Vagina (tissue), 2 donors: ENCODE measurements around the gene TNRC6C. TPM values are rescaled to one million over a fixed set of nuclear protein-coding genes. Genes with fewer than 3 reads are reported as not detected.

Source experiments
- DNase-seq, 2 donors: peaks; one replicate each; pipeline ENCODE4 v3.0.0-alpha.2; 2017; ENCODE audit errors: extremely low spot score in 2 of 2
- H3K27ac ChIP-seq: fragments of 200-600 bp; sonication (generic); one replicate; pipeline ENCODE4 v1.5.1; 2019
- H3K27me3 ChIP-seq: fragments of 200-600 bp; sonication (generic); one replicate; pipeline ENCODE4 v1.5.1; 2019
- H3K36me3 ChIP-seq, 2 donors: fragments of 200-600 bp; sonication (generic); one replicate each; pipeline ENCODE4 v1.5.1; 2017 to 2019
- H3K4me1 ChIP-seq: fragments of 200-600 bp; sonication (generic); one replicate; pipeline ENCODE4 v1.5.1; 2019
- H3K4me3 ChIP-seq, 2 donors: fragments of 200-600 bp; sonication (generic); 1 replicate in 1 of 2; 2 replicates in 1 of 2; pipeline ENCODE4 v1.5.1; 2016 to 2019
- H3K9me3 ChIP-seq: fragments of 200-600 bp; sonication (generic); one replicate; pipeline ENCODE4 v1.5.1; 2019
- POLR2A ChIP-seq, 2 donors: fragments of 450-650 bp; IDR thresholded peaks; one replicate each; pipeline ENCODE4 v1.6.1; 2017; ENCODE audit warnings: antibody characterized with exemption in 2 of 2, mild to moderate bottlenecking in 2 of 2, moderate library complexity in 2 of 2
- POLR2AphosphoS5 ChIP-seq, 2 donors: sonication (generic); formaldehyde crosslinking; IDR thresholded peaks; one replicate each; pipeline ENCODE4 v1.9.0; 2017; ENCODE audit warnings: antibody characterized with exemption in 2 of 2, mild to moderate bottlenecking in 2 of 2, low read depth in 1 of 2; ENCODE audit not compliant: insufficient read depth in 1 of 2
- intact Hi-C: fragments of 100-400 bp; cut with DNase I; formaldehyde crosslinking; loops from one replicate; pipeline ENCODE4 v1.15.1; 2023
- total RNA-seq: library from RNA; depleted of rRNA; stranded (reverse); fragments of >200 nt; gene quantifications from one replicate; pipeline ENCODE4 v1.2.3, GENCODE V29; 2016
- TF ChIP-seq, protein P1 (sequence below), 3 experiments: fragments of 450-650 bp in 2 of 3; fragments of 200-600 bp in 1 of 3; sonication (generic) in 1 of 3; IDR thresholded peaks; one replicate each; pipeline ENCODE4 v1.5.1; 2017 to 2019; ENCODE audit warnings: antibody characterized with exemption in 3 of 3, mild to moderate bottlenecking in 2 of 3, moderate library complexity in 2 of 3

The TNRC6C gene
- total RNA-seq, 1 donor from 2014 or later, result 14.7 TPM

DNA sequence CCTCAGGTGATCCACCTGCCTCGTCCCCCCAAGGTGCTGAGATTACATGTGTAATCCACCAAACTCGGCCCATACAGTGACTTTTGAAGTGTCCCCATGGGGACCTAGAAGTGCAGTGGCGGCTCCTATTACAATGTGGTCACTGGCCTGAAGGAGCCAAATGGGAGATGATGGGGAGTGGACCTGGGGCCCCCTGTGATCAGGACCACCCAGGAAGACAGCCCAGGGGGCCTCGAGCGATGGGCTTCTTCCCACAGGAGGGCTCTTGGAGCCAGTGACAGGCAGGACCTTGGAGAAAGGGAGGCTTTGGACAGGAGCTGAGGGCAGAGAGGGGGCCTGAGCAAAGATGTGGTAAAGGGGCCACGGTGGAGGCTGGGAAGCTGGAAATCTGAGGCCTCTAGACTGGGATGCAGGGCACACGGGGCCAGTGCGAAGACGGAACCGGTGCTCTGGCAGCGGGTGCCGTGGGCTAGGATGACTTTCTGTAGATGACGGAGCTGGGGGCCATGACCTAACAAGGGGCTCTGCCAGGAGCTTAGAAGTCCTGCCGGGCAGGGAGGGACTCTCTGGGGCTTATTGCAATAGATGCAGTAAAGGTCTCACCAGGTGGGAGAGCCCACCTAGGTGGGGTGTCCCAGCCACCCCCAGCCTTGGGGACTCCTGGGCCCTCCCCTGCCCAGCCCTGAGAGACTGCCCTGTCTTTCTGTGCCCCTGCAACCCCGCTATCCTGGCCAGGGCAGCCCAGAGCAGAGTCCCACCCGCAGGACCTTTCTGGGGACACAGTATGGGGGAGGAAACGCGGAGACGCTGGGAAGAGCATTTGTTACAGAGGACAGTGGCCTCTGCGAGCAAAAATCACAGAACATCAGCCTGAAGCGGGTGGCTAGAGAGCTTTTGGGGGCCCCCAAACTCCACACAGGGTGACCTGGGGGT, 185.0 kb downstream of the TNRC6C start:
- Histone ChIP-seq H3K9me3 (no peaks in the 10 kb centered on the region), H3K27ac (peak overlapping the region; percentile 69), H3K36me3 (no peaks in the 10 kb centered on the region), H3K4me1 (peaks cover 56% of the 10 kb centered on the region), H3K4me3 (no peak overlapping the region), H3K27me3 (no peaks in the 10 kb centered on the region)
- TF ChIP-seq POLR2A (IDR thresholded peaks at IDR 0.05) (no peak), POLR2AphosphoS5 (IDR thresholded peaks at IDR 0.05; ENCODE audit: insufficient read depth in 1 of 2, low read depth in 1 of 2) (no peak)
- TF ChIP-seq, protein P1, sequence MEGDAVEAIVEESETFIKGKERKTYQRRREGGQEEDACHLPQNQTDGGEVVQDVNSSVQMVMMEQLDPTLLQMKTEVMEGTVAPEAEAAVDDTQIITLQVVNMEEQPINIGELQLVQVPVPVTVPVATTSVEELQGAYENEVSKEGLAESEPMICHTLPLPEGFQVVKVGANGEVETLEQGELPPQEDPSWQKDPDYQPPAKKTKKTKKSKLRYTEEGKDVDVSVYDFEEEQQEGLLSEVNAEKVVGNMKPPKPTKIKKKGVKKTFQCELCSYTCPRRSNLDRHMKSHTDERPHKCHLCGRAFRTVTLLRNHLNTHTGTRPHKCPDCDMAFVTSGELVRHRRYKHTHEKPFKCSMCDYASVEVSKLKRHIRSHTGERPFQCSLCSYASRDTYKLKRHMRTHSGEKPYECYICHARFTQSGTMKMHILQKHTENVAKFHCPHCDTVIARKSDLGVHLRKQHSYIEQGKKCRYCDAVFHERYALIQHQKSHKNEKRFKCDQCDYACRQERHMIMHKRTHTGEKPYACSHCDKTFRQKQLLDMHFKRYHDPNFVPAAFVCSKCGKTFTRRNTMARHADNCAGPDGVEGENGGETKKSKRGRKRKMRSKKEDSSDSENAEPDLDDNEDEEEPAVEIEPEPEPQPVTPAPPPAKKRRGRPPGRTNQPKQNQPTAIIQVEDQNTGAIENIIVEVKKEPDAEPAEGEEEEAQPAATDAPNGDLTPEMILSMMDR (IDR thresholded peaks at IDR 0.05), result no peak
- no peak for DNase-seq
- intact Hi-C loops, result no loop called here

DNA sequence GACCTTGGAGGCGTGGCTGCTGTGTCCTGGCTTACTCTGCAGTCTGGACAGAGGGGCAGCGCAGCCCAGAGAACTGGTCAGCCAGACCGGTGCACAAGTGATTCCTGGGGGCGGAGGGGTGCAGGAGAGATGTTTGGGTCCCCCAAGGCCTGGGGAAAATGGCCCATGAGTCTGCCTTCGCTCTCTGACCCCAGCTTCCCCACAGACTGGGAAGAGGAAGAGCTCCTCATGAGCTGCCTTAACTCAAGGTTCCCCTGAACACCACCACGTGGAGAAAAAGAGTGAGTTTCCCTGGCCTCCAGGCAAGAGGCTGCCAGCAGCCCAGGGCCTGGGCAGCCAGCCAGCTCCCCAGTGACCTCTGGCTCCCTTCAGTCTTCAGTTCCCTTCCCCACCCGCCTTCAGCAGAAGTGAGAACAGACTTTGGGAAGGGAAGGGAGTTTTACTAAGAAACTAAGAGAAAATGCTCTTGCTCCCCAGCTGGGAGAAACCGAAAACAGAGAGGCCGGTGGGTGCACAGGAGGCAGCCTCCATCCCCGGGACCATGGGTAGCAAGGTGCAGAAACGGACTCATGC, 185.7 kb downstream of the TNRC6C start:
- Histone ChIP-seq H3K4me1 (peaks cover 56% of the 10 kb centered on the region), H3K36me3 (no peaks in the 10 kb centered on the region), H3K27me3 (no peaks in the 10 kb centered on the region), H3K27ac (peak overlapping the region; percentile 69), H3K4me3 (no peak overlapping the region), H3K9me3 (no peaks in the 10 kb centered on the region)
- TF ChIP-seq, protein P1 (IDR thresholded peaks at IDR 0.05), result no peak
- TF ChIP-seq POLR2AphosphoS5 (IDR thresholded peaks at IDR 0.05; ENCODE audit: insufficient read depth in 1 of 2, low read depth in 1 of 2), result peak in 1 of 2 donors; percentile 47
- DNase-seq, result no peak
- intact Hi-C loops, result no loop called here

DNA sequence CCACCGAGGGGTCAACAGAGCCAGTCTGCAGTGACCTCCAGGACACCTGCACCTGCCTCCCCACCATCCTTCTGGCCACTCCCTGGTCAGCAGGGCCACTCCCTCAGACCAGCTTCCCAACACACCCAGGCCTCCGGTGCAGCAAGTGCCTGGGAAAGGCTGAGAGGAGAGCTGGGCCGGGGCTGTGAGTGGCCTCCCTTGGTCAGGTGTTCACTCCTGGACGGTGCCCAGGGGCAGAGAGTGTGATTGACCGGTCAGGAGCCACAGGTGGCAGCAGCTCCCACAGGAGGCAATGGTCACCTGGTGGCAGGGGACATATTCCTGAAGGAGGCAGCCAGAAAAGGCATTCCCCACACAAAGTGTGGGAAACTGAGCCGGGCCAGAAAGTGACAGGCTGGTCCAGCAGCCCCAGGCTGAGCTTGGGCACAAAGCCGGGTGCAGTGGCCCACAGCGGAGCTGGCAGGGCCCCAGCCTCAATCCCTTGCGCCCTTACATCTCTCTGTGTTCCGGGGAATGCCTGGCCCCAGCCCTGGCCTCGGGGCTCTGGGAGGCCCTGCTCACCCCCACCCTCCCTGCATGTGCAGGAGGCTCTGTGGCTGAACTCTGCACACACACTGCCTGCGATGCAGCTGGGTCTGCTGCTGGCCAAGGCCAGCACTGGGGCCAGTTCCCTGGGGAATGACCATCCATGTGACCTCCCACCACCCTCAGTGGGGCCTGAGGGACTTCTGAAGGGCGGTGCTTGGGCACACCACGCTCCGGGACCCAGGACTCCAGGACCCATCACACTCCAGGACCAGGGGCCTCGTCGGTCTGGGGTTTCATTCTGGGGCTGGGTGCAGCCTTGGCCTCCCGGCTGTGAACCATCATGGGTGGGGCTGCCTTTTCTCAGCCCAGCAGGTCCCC, 186.5 kb downstream of the TNRC6C start:
- Histone ChIP-seq H3K36me3 (no peaks in the 10 kb centered on the region), H3K27ac (peak overlapping the region; percentile 69), H3K27me3 (no peaks in the 10 kb centered on the region), H3K9me3 (no peaks in the 10 kb centered on the region), H3K4me3 (no peak overlapping the region), H3K4me1 (peaks cover 52% of the 10 kb centered on the region)
- intact Hi-C loops, result no loop called here
- no peak for DNase-seq
- TF ChIP-seq POLR2AphosphoS5 (IDR thresholded peaks at IDR 0.05; ENCODE audit: insufficient read depth in 1 of 2, low read depth in 1 of 2) (peak in 1 of 2 donors; percentile 53), POLR2A (IDR thresholded peaks at IDR 0.05) (no peak)
- TF ChIP-seq, protein P1 (IDR thresholded peaks at IDR 0.05), result no peak

DNA sequence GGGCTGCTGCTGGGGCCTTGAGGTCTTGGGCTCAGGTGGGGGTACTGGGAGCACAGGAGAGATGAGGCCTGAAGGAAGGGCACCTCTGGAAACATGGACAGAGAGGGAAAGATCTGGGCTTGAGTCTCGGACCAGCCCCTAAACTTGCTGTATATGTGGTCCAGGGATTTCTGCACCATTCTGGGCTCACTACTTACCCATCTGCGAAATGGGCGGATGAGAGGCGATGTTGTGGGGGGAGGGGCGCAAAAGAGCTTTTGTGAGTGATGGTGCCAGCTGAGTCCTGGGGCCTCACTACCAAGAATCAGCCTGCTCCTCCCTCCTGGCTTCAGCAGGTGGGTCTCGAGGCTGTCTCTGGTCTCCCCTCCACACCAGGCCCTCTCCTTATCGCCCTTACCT, 188.0 kb downstream of the TNRC6C start:
- H3K9me3 ChIP-seq, result no peaks in the 10 kb centered on the region
- no peak for DNase-seq
- H3K36me3 ChIP-seq, result no peaks in the 10 kb centered on the region
- H3K27ac ChIP-seq, result peak overlapping the region; percentile 69
- intact Hi-C loops, result no loop called here
- TF ChIP-seq POLR2AphosphoS5 (IDR thresholded peaks at IDR 0.05; ENCODE audit: insufficient read depth in 1 of 2, low read depth in 1 of 2) (no peak), POLR2A (IDR thresholded peaks at IDR 0.05) (no peak)
- TF ChIP-seq, protein P1 (IDR thresholded peaks at IDR 0.05), result no peak
- no peak overlapping the region for H3K4me3 ChIP-seq
- peaks cover 39% of the 10 kb centered on the region for H3K4me1 ChIP-seq
- H3K27me3 ChIP-seq, result no peaks in the 10 kb centered on the region
